Measurements from ENCODE around the gene JMJD8. TPM values are rescaled to one million over a fixed set of nuclear protein-coding genes. Genes with fewer than 3 reads are reported as not detected.

Gene JMJD8
- total and polyA plus RNA-seq, 9 of the 15 experiments (the other 6 are each of a cell fraction or from before 2014, with no cell fraction given) = 1.2 to 50.6 (median 29.3) TPM

DNA sequence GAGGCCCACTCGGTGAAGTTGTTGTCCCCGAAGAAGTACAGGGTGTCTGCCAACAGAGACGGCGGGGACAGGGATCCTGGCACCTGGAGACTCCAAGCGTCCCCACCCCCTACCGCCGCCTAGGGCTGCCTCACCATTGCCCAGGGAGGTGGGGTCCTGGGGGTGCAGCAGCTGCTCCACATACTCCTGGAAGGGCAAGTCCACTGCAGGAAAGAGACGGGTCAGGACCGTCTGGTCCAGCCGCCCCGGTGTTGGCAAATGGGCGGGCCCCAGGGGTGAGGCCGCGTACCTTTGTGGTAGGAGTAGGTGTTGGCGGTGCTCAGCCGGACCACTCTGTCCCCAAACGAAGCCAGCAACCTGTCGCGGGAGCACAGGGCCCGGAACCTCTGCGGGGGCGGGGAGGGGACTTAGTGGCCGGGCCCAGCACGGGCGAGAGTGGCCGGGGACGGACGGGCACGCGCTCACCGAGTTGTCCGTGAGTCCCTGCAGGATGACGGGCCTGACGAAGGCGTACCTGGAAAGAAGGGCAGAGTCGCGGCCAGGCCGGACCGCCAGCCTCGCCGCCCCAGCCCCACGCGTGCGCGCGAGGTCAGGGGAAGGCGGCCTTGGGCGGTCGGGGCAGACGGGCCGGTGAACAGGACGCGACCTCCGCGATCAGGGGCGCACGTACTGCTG, 601 bp downstream of the JMJD8 start (continued):
- TF ChIP-seq ZNF740 (CRISPR knock-in tag; IDR thresholded peaks at IDR 0.05) = no peak
- no peak for TF ChIP-seq ZNF740 (tag; IDR thresholded peaks at IDR 0.05)
- TF ChIP-seq TFAM (CRISPR knock-in tag; conservative IDR thresholded peaks at IDR 0.05) = no peak
- TF ChIP-seq NRF1 (conservative IDR thresholded peaks at IDR 0.05 in 1 of 2, IDR thresholded peaks at IDR 0.05 in 1 of 2) = peak; percentile 60 to 71
- no peak for TF ChIP-seq KAT2B (IDR thresholded peaks at IDR 0.05; ENCODE audit: low read depth, low read length)
- 0 out of 2 replicates have a peak, but pooled peaks have one; percentile 19 for TF ChIP-seq ARID4B (CRISPR knock-in tag; IDR thresholded peaks at IDR 0.05)
- TF ChIP-seq BRF1 (IDR thresholded peaks at IDR 0.05; ENCODE audit: borderline replicate concordance, extremely low read depth, insufficient read length) = no peak
- 0 out of 2 replicates have a peak, but pooled peaks have one; percentile 18 for TF ChIP-seq ZNF561 (CRISPR knock-in tag; conservative IDR thresholded peaks at IDR 0.05)
- TF ChIP-seq MYNN (IDR thresholded peaks at IDR 0.05) = no peak; the same call in 1 of the 2 replicates
- no peak for TF ChIP-seq MYNN (CRISPR knock-in tag; IDR thresholded peaks at IDR 0.05)
- TF ChIP-seq, protein P1, sequence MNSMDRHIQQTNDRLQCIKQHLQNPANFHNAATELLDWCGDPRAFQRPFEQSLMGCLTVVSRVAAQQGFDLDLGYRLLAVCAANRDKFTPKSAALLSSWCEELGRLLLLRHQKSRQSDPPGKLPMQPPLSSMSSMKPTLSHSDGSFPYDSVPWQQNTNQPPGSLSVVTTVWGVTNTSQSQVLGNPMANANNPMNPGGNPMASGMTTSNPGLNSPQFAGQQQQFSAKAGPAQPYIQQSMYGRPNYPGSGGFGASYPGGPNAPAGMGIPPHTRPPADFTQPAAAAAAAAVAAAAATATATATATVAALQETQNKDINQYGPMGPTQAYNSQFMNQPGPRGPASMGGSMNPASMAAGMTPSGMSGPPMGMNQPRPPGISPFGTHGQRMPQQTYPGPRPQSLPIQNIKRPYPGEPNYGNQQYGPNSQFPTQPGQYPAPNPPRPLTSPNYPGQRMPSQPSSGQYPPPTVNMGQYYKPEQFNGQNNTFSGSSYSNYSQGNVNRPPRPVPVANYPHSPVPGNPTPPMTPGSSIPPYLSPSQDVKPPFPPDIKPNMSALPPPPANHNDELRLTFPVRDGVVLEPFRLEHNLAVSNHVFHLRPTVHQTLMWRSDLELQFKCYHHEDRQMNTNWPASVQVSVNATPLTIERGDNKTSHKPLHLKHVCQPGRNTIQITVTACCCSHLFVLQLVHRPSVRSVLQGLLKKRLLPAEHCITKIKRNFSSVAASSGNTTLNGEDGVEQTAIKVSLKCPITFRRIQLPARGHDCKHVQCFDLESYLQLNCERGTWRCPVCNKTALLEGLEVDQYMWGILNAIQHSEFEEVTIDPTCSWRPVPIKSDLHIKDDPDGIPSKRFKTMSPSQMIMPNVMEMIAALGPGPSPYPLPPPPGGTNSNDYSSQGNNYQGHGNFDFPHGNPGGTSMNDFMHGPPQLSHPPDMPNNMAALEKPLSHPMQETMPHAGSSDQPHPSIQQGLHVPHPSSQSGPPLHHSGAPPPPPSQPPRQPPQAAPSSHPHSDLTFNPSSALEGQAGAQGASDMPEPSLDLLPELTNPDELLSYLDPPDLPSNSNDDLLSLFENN (IDR thresholded peaks at IDR 0.05; ENCODE audit: low read depth in 2 of 2, low read length in 2 of 2) = no peak
- TF ChIP-seq MAFK (IDR thresholded peaks at IDR 0.05; ENCODE audit: low read length) = no peak
- no peak for TF ChIP-seq EZH2 (IDR thresholded peaks at IDR 0.05; ENCODE audit: borderline replicate concordance, low read depth, low read length)
- TF ChIP-seq FIP1L1 (IDR thresholded peaks at IDR 0.05; ENCODE audit: low read depth, low read length, poor library complexity, severe bottlenecking) = no peak
- no peak for TF ChIP-seq CREBBP (IDR thresholded peaks at IDR 0.05; ENCODE audit: low read depth, low read length)
- peak; percentile 66 for TF ChIP-seq RBBP5 (IDR thresholded peaks at IDR 0.05; ENCODE audit: borderline replicate concordance, insufficient read depth, low read length, poor library complexity, severe bottlenecking)
- TF ChIP-seq, protein P2, sequence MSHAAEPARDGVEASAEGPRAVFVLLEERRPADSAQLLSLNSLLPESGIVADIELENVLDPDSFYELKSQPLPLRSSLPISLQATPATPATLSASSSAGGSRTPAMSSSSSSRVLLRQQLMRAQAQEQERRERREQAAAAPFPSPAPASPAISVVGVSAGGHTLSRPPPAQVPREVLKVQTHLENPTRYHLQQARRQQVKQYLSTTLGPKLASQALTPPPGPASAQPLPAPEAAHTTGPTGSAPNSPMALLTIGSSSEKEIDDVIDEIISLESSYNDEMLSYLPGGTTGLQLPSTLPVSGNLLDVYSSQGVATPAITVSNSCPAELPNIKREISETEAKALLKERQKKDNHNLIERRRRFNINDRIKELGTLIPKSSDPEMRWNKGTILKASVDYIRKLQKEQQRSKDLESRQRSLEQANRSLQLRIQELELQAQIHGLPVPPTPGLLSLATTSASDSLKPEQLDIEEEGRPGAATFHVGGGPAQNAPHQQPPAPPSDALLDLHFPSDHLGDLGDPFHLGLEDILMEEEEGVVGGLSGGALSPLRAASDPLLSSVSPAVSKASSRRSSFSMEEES (CRISPR knock-in tag; IDR thresholded peaks at IDR 0.05) = no peak

Data from K562 (cell line).